ENCODE results near the gene RAB4B.

RAB4B gene

DNA sequence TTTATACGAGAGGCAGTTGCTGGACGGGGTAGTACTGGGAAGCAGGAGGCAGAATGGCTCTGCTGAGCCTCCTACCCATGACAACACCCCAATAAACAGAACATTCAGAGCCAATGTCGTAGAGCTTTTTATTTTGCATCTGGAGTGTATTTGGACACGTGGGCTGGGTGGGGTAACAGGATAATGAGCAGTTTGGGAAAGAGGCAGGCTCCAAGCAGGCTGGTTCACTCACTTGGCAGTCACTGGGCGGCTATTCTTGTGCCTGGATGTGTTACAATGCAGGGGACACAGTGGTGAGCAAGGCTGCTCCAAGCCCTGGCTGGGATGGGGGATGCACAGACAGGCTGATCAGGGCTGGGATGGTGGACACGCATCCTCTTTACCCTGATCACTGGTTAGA is 37.3 kb upstream of the RAB4B start:
- H3K27me3 ChIP-seq (ENCODE audit: control insufficient read depth in 1 of 2, insufficient read depth in 2 of 2, low read length in 2 of 2), result no peaks in the 10 kb centered on the region
- peaks cover 12 to 32% of the 10 kb centered on the region in 2 donors for H3K36me3 ChIP-seq (ENCODE audit: control insufficient read depth in 2 of 2, insufficient read depth in 2 of 2, low read length in 2 of 2)
- H3K27ac ChIP-seq (ENCODE audit: low read length), result peak overlapping the region; percentile 64
- H3K4me3 ChIP-seq (ENCODE audit: low read length in 2 of 2), result peak overlapping the region in 1 of 2 donors; percentile 29
- H3K9ac ChIP-seq (ENCODE audit: low read length in 2 of 2), result no peak overlapping the region
- peaks cover 15% of the 10 kb centered on the region for H3K4me1 ChIP-seq (ENCODE audit: control insufficient read depth, insufficient read depth, low read length)
- H3K9me3 ChIP-seq (ENCODE audit: control insufficient read depth in 2 of 2, low read length in 2 of 2), result no peaks in the 10 kb centered on the region

DNA sequence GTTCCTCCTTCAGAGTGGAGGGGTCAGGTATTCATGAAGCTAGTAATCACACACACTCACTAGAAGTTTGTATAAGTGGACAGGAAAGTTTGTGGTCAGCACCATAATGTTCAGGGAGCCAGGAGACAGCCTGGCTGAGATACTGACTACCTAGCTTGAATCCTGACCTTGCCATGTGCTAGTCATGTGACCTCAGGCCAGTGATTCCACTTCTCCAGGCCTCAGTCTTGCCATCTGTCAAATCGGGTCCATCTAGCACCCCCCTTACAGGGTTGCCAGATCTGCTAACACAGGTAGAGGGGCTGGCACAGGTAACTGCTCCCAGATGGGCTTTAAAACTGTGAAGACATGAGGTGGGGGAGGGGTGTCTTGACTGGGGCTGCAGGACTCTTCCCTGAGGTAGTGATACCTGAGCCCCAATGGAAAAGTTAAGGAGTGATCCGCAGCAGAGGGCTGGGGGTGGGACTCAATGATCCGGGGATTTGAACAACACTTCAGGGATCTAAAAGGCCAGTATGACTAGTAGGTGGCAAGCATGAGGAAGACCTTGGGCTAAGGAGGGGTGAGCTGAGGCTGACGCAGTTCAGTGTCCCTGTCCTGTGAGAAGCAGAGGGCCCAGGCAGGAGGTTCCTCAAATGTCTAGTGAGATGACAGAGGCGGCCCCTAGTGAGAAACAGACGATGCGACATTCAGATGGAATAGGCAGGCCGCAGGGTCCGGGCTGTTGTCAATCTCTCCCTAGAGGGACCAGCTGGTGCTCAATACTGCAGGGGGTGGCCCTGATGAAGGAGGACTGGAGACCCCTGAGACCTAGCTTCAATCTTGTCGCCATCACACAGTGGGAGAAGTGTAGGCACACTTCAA is 36.3 kb upstream of the RAB4B start:
- H3K4me1 ChIP-seq (ENCODE audit: control insufficient read depth, insufficient read depth, low read length), result peaks cover 15% of the 10 kb centered on the region
- H3K9ac ChIP-seq (ENCODE audit: low read length in 2 of 2), result no peak overlapping the region
- peaks cover 11 to 27% of the 10 kb centered on the region in 2 donors for H3K36me3 ChIP-seq (ENCODE audit: control insufficient read depth in 2 of 2, insufficient read depth in 2 of 2, low read length in 2 of 2)
- peak overlapping the region; percentile 37 for H3K27ac ChIP-seq (ENCODE audit: low read length)
- no peaks in the 10 kb centered on the region for H3K9me3 ChIP-seq (ENCODE audit: control insufficient read depth in 2 of 2, low read length in 2 of 2)
- no peaks in the 10 kb centered on the region for H3K27me3 ChIP-seq (ENCODE audit: control insufficient read depth in 1 of 2, insufficient read depth in 2 of 2, low read length in 2 of 2)
- H3K4me3 ChIP-seq (ENCODE audit: low read length in 2 of 2), result no peak overlapping the region

DNA sequence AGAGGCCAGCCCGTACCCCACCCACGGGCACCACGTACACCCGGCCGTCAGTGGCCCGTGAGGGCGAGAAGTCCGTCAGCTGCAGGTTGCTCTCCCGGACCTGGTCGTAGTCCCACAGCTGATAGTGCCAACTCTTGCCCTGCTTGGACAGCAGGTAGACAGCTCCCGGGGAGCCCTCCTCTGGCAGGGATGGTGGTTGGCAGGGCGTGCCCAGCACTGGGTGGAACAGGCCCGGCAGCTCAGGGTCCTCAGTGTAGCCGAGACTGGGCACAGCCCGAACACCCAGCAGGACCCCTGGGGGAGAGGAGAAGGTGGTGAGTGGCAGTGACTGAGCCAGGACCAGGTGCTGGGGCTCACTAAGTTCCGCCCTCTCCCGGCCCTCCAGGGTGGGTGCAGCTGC is 35.6 kb upstream of the RAB4B start:
- no peak overlapping the region for H3K9ac ChIP-seq (ENCODE audit: low read length in 2 of 2)
- H3K4me3 ChIP-seq (ENCODE audit: low read length in 2 of 2), result no peak overlapping the region
- peaks cover 4 to 20% of the 10 kb centered on the region in 2 donors for H3K36me3 ChIP-seq (ENCODE audit: control insufficient read depth in 2 of 2, insufficient read depth in 2 of 2, low read length in 2 of 2)
- no peaks in the 10 kb centered on the region for H3K9me3 ChIP-seq (ENCODE audit: control insufficient read depth in 2 of 2, low read length in 2 of 2)
- H3K27ac ChIP-seq (ENCODE audit: low read length), result peak overlapping the region; percentile 37
- peaks cover 15% of the 10 kb centered on the region for H3K4me1 ChIP-seq (ENCODE audit: control insufficient read depth, insufficient read depth, low read length)
- H3K27me3 ChIP-seq (ENCODE audit: control insufficient read depth in 1 of 2, insufficient read depth in 2 of 2, low read length in 2 of 2), result no peaks in the 10 kb centered on the region

DNA sequence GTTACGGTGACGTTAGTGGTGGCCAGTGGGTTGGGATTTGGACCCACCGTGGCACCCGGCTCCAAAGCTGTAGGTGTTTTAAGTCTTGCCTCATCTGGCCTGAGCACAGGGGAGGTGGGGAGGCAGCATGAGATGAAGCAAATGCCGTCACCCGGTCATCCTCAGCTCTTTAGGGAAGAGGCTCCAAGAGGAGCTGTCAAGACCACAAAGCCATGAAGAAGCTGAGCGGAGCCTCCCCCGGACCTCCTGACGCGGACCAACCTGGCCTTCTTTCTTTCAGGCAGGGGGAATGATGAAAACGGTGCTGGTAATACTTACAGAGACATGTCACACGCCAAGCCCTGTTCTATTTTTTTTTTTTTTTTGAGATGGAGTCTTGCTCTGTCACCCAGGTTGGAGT is 35.2 kb upstream of the RAB4B start:
- no peaks in the 10 kb centered on the region for H3K9me3 ChIP-seq (ENCODE audit: control insufficient read depth in 2 of 2, low read length in 2 of 2)
- H3K27ac ChIP-seq (ENCODE audit: low read length), result no peak overlapping the region
- peaks cover 15% of the 10 kb centered on the region for H3K4me1 ChIP-seq (ENCODE audit: control insufficient read depth, insufficient read depth, low read length)
- no peak overlapping the region for H3K4me3 ChIP-seq (ENCODE audit: low read length in 2 of 2)
- H3K36me3 ChIP-seq (ENCODE audit: control insufficient read depth in 2 of 2, insufficient read depth in 2 of 2, low read length in 2 of 2), result peaks cover 2 to 18% of the 10 kb centered on the region in 2 donors
- H3K9ac ChIP-seq (ENCODE audit: low read length in 2 of 2), result no peak overlapping the region
- no peaks in the 10 kb centered on the region for H3K27me3 ChIP-seq (ENCODE audit: control insufficient read depth in 1 of 2, insufficient read depth in 2 of 2, low read length in 2 of 2)

DNA sequence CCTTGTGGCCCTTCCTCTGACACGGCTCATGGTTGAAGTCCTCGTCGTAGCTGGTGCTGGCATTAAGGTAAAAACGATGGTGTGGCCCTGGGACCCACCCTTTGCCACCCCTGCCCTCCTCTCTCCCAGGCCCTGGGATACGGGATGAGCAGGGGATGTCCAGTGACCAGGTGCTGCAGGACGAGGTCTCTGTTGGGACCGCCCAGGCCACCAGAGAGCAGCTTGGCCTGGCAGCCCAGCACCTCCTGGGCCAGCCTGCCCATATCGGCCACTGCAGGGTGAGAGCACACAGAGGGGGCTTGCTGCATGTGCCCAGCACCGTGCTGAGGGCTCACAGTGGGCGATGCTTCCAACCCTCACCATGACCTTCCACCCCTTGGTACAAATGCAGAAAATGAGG is 34.1 kb upstream of the RAB4B start:
- H3K27me3 ChIP-seq (ENCODE audit: control insufficient read depth in 1 of 2, insufficient read depth in 2 of 2, low read length in 2 of 2), result no peaks in the 10 kb centered on the region
- no peaks in the 10 kb centered on the region for H3K9me3 ChIP-seq (ENCODE audit: control insufficient read depth in 2 of 2, low read length in 2 of 2)
- H3K4me3 ChIP-seq (ENCODE audit: low read length in 2 of 2), result no peak overlapping the region
- no peak overlapping the region for H3K27ac ChIP-seq (ENCODE audit: low read length)
- peaks cover 15% of the 10 kb centered on the region for H3K4me1 ChIP-seq (ENCODE audit: control insufficient read depth, insufficient read depth, low read length)
- peaks cover 2 to 13% of the 10 kb centered on the region in 2 donors for H3K36me3 ChIP-seq (ENCODE audit: control insufficient read depth in 2 of 2, insufficient read depth in 2 of 2, low read length in 2 of 2)
- no peak overlapping the region for H3K9ac ChIP-seq (ENCODE audit: low read length in 2 of 2)

DNA sequence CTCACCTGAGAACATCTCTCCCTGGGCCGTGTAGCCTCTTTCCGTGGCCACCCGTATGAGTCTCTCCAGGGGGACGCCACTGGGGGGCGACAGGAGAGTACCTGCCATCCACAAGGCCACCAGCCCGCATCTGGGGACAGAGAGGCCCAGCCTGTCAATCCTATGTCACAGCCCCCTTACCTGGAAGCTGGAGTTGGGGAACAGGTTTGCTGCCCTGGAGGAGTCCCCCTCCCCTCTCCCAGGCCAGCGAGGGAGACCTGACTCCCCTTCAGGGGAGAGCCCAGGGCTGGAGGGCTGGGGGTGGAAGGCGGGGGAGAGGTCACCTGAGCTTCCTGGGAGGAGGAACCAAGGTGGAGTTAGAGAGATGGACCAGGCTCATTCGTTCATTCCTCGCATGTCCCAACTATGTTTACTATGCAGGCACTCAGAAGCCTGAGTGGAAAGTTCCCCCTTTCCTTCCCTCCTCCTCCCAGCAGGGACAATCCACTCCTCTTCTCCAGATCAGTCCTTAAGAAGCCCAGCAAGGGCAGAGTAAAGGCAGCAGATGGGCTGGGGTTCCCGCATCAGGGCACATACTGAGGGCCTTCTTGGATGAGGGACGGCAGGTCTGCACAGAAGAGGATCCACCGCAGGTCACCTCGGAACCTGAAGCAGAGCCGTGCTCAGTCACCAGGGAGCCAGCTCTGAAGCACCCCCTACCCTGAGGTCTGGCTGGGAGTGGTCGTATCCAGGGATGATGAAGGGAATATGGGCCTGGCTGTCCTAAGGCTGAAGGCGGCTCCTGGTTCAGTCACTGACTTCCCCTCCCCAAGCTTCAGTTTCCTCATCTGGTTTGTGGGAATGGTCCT is 33.3 kb upstream of the RAB4B start:
- Histone ChIP-seq H3K4me3 (ENCODE audit: low read length in 2 of 2) (no peak overlapping the region), H3K4me1 (ENCODE audit: control insufficient read depth, insufficient read depth, low read length) (peaks cover 21% of the 10 kb centered on the region), H3K9me3 (ENCODE audit: control insufficient read depth in 2 of 2, low read length in 2 of 2) (no peaks in the 10 kb centered on the region), H3K27ac (ENCODE audit: low read length) (no peak overlapping the region), H3K36me3 (ENCODE audit: control insufficient read depth in 2 of 2, insufficient read depth in 2 of 2, low read length in 2 of 2) (peaks cover 2 to 5% of the 10 kb centered on the region in 2 donors), H3K9ac (ENCODE audit: low read length in 2 of 2) (no peak overlapping the region), H3K27me3 (ENCODE audit: control insufficient read depth in 1 of 2, insufficient read depth in 2 of 2, low read length in 2 of 2) (no peaks in the 10 kb centered on the region)

DNA sequence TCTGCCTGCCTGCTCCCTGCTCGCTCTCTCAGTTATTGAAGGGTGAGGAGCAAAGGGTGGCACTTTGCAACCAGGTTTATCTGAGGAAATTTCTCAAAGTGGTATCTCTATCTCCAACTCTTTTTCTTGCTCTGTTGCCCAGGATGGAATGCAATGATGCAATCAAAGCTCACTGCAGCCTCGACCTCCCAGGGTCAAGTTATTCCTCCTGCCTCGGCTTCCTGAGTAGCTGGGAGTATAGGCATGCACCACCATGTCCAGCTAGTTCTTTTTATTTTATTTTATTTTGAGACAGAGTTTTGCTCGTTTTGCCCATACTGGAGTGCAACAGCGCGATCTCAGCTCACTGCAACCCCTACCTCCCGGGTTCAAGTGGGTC is 32.7 kb upstream of the RAB4B start:
- Histone ChIP-seq H3K27me3 (ENCODE audit: control insufficient read depth in 1 of 2, insufficient read depth in 2 of 2, low read length in 2 of 2) (no peaks in the 10 kb centered on the region), H3K4me3 (ENCODE audit: low read length in 2 of 2) (no peak overlapping the region), H3K4me1 (ENCODE audit: control insufficient read depth, insufficient read depth, low read length) (peaks cover 19% of the 10 kb centered on the region), H3K9me3 (ENCODE audit: control insufficient read depth in 2 of 2, low read length in 2 of 2) (no peaks in the 10 kb centered on the region), H3K9ac (ENCODE audit: low read length in 2 of 2) (no peak overlapping the region), H3K36me3 (ENCODE audit: control insufficient read depth in 2 of 2, insufficient read depth in 2 of 2, low read length in 2 of 2) (peaks cover 0 to 2% of the 10 kb centered on the region in 2 donors), H3K27ac (ENCODE audit: low read length) (no peak overlapping the region)

DNA sequence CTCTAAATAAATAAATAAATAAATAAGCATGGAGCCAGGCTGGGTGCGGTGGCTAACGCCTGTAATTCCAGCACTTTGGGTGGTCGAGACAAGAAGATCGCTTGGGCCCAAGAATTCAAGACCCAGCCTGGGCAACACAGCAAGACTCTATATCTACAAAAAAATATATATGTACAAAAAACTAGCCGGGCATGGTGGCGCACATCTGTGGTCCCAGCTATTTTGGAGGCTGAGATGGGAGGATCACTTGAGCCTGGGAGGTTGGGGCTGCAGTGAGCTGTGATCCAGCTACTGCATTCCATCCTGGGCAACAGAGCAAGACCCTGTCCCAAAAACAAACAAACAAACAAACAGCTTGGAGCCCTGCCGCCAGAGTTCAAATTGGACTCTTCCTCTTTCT is 30.5 kb upstream of the RAB4B start:
- H3K27ac ChIP-seq (ENCODE audit: low read length), result no peak overlapping the region
- peaks cover 23% of the 10 kb centered on the region for H3K4me1 ChIP-seq (ENCODE audit: control insufficient read depth, insufficient read depth, low read length)
- peaks cover 0 to 2% of the 10 kb centered on the region in 2 donors for H3K36me3 ChIP-seq (ENCODE audit: control insufficient read depth in 2 of 2, insufficient read depth in 2 of 2, low read length in 2 of 2)

DNA sequence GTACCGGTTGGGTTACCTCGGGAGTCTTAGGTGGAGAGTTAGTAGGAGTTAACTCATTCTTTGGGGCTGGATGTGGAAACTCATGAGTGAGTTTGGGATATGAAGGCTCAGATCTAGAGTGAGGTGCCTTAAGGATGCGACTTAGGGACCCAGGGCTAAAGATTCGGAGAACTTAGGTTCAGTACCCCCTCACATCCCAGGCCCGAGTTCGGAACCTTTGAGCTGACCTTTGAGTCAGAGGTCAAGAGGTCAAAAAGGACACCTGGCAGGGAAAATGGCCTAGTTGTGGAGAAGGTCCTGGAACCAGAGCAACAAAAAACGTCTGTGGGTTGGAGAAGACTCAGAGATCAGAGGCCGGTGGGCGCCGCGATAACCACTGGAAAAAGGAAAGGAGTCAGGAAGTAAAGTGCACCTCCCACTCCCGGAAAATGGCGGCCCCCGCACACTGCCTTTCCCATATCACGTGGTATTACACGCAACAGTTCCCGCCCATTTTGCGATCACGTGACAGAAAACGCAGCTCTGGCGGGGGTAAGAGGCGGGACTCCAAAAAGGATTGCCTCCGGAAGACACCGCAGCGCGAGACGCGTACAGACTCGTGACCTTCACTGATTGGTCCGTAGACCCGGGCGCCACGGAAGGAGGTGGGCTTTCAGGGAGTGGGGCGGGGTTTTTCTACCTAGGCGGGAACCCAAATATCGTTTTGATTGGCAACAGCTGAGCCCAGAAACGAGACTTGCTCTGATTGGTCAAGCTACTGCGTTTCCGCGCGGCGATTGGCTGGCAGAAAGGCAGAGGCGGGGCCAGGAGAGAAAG is 27.8 kb upstream of the RAB4B start, which contains the start of gene ACTMAP:
ACTMAP (minus strand) TSS at position 420 of the 816 bp plus-strand sequence. CDS start 674 bp downstream, outside the sequence.
- H3K27ac ChIP-seq (ENCODE audit: low read length), result peak within 1 kb of the TSS; percentile 88
- H3K9ac ChIP-seq (ENCODE audit: low read length in 2 of 2), result peak within 1 kb of the TSS; percentile 89 to 96
- no peaks in the 10 kb centered on the region for H3K9me3 ChIP-seq (ENCODE audit: control insufficient read depth in 2 of 2, low read length in 2 of 2)
- peak within 1 kb of the TSS; percentile 86 to 93 for H3K4me3 ChIP-seq (ENCODE audit: low read length in 2 of 2)
- peaks cover 0 to under 1% of the 10 kb centered on the region in 2 donors for H3K36me3 ChIP-seq (ENCODE audit: control insufficient read depth in 2 of 2, insufficient read depth in 2 of 2, low read length in 2 of 2)
- peaks cover 34% of the 10 kb centered on the region for H3K4me1 ChIP-seq (ENCODE audit: control insufficient read depth, insufficient read depth, low read length)
- no peaks in the 10 kb centered on the region for H3K27me3 ChIP-seq (ENCODE audit: control insufficient read depth in 1 of 2, insufficient read depth in 2 of 2, low read length in 2 of 2)

More for the DNA sequence above, 30.5 kb upstream of the RAB4B start:
- H3K27me3 ChIP-seq (ENCODE audit: control insufficient read depth in 1 of 2, insufficient read depth in 2 of 2, low read length in 2 of 2), result no peaks in the 10 kb centered on the region
- no peaks in the 10 kb centered on the region for H3K9me3 ChIP-seq (ENCODE audit: control insufficient read depth in 2 of 2, low read length in 2 of 2)
- H3K9ac ChIP-seq (ENCODE audit: low read length in 2 of 2), result no peak overlapping the region
- H3K4me3 ChIP-seq (ENCODE audit: low read length in 2 of 2), result no peak overlapping the region

DNA sequence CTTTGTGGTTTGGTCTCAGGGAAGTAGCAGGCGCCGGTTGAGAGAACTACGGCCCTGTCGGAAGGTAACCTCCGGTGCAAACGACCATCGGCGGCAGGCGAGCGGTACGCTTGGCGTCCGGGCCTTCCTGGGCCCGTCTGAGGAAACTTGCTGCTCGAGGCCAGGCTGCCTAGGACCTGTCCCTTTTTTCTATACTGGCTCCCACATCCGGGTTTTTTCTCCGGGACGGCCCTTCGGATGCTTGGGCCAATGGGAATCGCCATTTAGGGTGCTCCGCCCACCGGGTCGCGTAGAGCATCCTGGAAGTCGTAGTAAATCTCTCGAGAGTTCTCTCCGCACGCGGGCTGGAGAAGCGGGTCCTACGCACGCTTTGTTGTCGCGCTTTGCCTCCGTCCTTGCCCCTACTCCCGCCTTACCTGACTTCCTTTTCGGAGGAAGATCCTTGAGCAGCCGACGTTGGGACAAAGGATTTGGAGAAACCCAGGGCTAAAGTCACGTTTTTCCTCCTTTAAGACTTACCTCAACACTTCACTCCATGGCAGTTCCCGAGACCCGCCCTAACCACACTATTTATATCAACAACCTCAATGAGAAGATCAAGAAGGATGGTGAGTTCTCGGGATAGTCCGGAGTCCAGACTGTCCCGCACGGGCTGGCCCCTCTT is 27.0 kb upstream of the RAB4B start, which contains the start of gene SNRPA:
SNRPA (plus strand) TSS at position 330 of the 664 bp plus-strand sequence; CDS start at position 536, 206 bp downstream.
- peak within 1 kb of the TSS; percentile 89 to 96 for H3K9ac ChIP-seq (ENCODE audit: low read length in 2 of 2)
- no peaks in the 10 kb centered on the region for H3K27me3 ChIP-seq (ENCODE audit: control insufficient read depth in 1 of 2, insufficient read depth in 2 of 2, low read length in 2 of 2)
- peaks cover 41% of the 10 kb centered on the region for H3K4me1 ChIP-seq (ENCODE audit: control insufficient read depth, insufficient read depth, low read length)
- no peaks in the 10 kb centered on the region for H3K9me3 ChIP-seq (ENCODE audit: control insufficient read depth in 2 of 2, low read length in 2 of 2)
- H3K27ac ChIP-seq (ENCODE audit: low read length), result peak within 1 kb of the TSS; percentile 88
- H3K36me3 ChIP-seq (ENCODE audit: control insufficient read depth in 2 of 2, insufficient read depth in 2 of 2, low read length in 2 of 2), result peaks cover 0 to 7% of the 10 kb centered on the region in 2 donors
- peak within 1 kb of the TSS; percentile 86 to 93 for H3K4me3 ChIP-seq (ENCODE audit: low read length in 2 of 2)
